HG03378 (cell line): ENCODE results near the gene PER2.
"Not testable (repeated sequence)": the region's sequence is repeated elsewhere in the genome, so short reads cannot be mapped to it uniquely, and the experiment has no call there.

Experiments
- ATAC-seq: cut with Tn5 transposase; IDR thresholded peaks from one replicate; pipeline ENCODE4 v1.9.1; 2021; ENCODE audit warnings: mild to moderate bottlenecking, moderate library complexity; ENCODE audit not compliant: unreplicated experiment

Gene PER2

GRCh38 chr2:238287737-238288649 is at the start of gene PER2:
TSS of gene PER2 (minus strand) at chr2:238288610. CDS start at chr2:238277936, 10,674 bp downstream.
- ATAC-seq, result peak; percentile 1

DNA sequence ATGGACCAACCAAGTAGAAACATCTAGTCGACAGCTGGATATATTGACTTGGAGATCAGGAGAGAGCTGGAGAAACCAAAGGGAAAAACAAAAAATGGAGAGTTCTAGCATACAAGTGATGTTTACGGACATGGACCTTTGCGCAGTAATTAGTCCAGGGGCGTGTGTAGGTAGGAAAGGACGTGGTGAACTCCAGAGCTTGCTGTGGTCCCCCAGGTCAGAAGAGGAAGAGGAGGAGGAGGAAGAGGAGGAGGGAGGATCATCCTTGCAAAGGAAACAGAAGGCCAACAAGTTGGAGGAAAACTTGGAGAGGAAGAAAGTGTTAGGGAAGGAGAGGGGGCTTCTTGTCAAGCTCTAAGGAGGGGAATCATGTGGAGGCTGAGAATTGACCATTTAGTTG is 49.4 kb upstream of the PER2 start:
- ATAC-seq, result no peak

- no peak for ATAC-seq
These were observed 48.5 kb upstream of the PER2 start for GRCh38 chr2:238336793-238337444.

DNA sequence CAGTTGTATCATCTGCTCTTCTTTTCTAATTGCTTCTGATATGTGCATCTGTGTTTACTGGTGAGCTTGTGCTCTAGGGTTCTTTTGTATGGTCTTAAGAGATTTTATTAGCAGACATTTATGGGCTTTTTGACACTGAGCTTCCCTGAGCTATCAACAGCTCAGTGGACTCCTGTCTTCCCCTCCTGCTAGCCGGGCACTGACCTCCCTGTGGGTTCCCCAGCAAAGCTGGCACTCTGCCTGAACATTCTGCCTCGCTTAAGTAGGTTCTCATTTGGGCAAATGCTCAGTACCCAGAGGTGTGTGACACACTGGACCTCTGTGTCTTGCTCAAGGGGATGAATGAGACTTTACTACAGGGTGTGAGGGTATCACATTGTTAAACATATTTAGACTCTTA is 47.7 kb upstream of the PER2 start:
- ATAC-seq, result no peak

DNA sequence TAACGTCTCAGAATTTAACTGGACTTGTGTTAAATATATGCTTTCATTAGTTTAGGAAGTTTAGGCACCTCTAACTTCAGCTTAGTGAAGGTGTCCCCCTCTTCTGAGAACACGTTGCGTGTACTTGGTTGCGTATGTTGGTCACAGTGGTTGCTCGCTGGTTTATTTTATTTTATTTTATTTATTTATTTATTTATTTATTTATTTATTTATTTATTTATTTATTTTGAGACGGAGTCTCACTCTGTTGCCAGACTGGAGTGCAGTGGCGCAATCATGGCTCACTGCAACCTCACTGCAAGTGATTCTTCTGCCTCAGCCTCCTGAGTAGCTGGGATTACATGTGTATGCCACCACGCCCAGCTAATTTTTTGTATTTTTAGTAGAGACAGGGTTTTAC is 47.2 kb upstream of the PER2 start:
- not testable (repeated sequence) for ATAC-seq

DNA sequence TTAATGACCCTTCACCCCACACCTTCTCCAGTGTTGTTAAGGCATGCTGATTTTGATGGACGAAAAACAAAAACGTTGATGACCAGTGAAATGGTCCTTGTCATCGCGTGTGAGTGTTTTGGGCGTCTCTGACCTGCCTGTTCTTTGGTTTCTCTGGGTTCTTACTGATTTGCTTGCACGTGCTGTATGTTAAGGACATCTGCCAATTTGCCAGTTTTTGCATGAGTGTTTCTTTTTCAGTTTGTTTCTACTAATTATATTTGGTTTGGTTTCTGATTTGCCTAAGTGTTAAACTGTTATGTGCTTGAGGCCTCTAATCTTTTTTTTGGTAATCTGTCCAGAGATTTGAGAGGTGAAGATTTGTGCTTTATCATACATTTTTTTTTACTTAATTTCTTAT is 46.5 kb upstream of the PER2 start:
- ATAC-seq, result no peak

DNA sequence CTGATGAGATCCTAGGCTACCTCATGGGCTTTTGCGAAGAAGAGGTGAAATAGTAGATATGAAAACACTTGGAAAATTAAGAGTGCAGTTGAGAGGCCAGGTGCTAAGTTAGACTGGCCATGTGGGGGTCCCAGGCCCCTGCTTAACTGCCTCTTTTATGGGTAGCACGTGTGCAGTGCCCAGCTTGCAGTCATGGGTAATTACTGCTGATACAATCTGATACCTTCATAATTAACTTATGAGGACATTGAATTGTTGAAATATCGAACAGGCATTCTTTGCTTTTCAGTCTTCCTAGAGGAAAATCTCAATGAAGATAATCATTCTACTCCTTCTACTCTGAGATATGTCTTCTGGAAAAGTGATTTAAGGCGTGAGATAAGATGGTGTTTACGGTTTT is 43.5 kb upstream of the PER2 start:
- no peak for ATAC-seq

DNA sequence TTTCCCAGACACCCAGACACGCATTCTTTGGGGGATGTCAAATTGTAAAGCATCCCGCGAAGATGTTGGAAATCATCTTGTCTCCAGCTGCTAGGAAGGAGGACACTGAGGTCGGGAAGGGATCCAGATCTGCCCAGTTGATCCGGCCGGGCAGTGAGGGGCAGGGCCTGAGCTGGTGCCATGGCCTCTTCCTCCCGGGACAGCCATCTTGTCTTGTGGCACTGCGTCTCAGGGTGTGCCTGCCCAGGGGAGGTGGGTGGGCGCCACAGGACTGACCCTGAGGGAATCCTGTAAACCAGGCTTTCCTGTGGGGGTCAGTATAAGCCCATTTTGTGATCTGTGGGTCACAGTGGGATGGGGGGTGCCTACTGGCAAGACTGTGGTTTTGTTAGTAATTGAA is 42.0 kb upstream of the PER2 start:
- no peak for ATAC-seq

GRCh38 chr2:238327751-238328150 is 39.3 kb upstream of the PER2 start:
- no peak for ATAC-seq

DNA sequence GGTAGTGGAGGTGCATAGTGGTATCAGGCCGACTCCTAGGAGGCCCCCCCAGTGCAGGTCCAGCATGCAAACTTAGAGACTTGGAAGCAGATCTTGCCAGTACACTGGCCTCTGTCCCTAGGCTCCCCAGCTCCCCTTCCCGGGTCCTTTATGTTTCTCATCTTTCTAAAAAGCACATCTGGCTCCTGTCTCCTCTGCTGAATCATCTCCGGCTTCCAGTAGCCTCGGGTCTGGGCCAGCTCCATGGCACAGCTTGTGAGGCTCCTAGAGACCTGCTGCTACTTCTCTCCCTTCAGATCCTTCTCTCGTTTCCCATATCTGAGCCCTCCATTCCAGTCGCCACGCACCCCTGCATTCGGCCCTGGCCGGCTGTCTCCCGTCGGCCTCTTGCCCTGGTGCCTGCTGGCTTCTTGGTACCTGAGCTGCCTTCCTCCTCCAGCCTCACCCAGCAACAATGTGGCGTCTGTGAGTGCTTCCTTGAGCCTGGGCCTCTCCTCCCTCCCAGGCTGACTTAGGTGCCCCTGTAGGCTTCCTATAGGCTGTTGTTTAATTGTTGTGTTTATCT is 38.5 kb upstream of the PER2 start:
- ATAC-seq, result no peak

GRCh38 chr2:238325694-238326093 is 37.3 kb upstream of the PER2 start:
- no peak for ATAC-seq

- not testable (repeated sequence) for ATAC-seq
These were observed 35.8 kb upstream of the PER2 start for GRCh38 chr2:238324248-238324647.

- no peak for ATAC-seq
These were observed 33.6 kb upstream of the PER2 start for GRCh38 chr2:238322001-238322411.

- ATAC-seq, result no peak
These were observed 33.1 kb upstream of the PER2 start for GRCh38 chr2:238321467-238321866.

DNA sequence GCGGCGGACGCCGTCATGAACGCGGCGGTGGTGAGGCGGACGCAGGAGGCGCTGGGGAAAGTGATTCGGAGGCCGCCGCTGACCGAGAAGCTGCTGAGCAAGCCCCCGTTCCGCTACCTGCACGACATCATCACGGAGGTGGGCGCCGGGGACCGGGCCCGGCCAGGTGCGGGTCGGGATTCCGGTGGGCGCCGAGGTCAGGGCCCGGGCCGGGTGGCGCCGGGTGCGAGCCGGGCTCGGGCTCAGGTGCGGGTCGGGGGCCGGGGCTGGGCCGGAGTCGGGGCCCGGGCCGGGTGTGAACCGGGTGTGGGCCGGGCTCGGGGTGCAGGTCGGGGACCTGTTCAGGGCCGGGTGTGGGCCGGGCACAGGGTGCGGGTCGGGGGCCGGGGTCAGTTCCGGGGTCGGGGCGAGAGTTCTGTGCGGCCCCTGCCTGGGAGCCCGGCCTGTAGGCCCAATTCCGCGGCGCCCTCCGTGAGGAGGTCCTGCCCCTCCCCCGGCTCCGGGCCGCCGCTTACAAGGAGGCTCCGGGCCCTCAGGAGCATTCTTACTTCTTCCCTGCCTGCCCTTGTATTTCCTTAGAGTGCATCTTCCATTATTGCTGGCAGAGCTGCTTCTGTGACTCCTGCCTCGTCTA is 32.4 kb upstream of the PER2 start:
- peak; percentile 19 for ATAC-seq

DNA sequence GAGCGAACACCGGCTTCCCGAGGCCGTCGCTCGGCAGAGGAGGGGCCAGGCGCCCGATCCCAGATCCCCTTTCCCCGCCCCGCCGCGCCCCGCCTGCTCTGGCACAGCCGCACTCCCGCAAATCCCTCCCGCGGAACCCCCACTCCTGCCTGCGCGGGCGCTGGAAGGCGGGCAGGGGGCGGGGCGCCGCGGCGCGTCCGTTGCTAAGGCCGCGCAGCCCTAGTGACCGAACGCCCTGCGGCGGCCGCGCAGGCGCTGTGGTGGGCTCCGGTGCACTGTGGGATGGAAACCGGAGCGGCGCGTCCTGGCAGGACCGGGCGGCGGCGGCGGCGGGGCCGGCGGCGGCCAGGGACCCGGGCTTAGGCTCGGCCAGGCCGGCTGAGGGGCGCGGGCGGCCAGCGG is 31.8 kb upstream of the PER2 start, which contains the start of gene TRAF3IP1:
TRAF3IP1 (plus strand) TSS at position 273 of the 402 bp plus-strand sequence. CDS start 145 bp downstream, outside the sequence.
- ATAC-seq, result peak; percentile 69

DNA sequence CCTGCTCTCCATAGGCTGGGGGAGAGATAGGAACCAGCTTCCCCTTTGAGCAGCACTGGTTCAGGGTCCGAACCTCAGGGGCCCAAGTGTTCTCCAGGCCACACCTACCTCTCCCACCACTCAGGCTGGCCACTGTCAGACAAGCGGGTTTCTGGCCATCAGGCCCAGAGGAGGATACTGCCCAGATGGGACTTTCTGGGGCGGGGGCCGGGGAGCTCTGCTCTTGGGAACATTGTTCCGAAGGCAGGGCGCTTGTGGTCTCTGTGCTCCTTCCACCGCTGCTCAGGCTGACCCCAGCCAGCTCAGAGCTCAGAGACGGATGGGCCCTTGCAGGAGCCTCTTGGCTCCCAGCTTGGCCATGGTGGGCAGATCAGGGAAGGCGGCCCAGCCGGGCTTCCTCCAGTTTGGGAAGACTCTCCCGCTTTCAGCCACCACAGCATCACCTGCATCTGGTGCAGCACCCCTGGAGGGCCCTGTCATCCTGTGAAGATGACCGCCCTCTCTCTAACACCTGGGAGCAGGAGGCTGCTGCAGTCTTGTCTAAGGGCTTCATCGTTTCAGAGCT is 26.7 kb upstream of the PER2 start:
- ATAC-seq, result no peak

DNA sequence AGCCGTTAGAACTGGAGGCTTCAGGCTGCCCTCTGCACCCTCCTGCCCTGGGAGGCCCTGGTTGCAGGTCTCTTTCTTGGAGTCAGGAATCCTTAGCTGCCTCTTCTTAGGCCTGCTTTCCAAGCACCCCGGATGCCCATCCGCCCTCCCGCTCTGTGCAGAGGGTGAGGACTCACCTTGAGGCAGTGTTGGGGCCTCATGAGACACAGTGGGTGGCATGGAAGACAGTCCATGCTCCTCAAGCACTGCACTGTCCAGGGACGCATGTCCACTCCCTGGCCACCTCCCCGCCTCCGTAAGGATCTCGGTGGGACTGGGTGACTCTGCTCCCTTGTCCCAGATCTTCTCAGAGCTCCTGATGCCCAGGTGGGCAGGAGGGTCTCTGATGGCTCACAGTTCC is 26.2 kb upstream of the PER2 start:
- no peak for ATAC-seq

- no peak for ATAC-seq
These were observed 25.6 kb upstream of the PER2 start for GRCh38 chr2:238313991-238314350.

- no peak for ATAC-seq
These were observed 25.0 kb upstream of the PER2 start for GRCh38 chr2:238313289-238313990.
